DND-41 (cell line): ENCODE results near the gene MARCHF10.

Source experiments
- ATAC-seq: fragments of 200-7000 bp; cut with Tn5 transposase; 3 replicates; pipeline ENCODE4 v1.9.1; 2021; ENCODE audit warnings: low read depth; ENCODE audit not compliant: insufficient read depth
- DNase-seq: peaks from one replicate; pipeline ENCODE4 v3.0.0-alpha.2; 2020
- H2AFZ ChIP-seq: 2 replicates; pipeline ENCODE4 v1.6.0; 2012; ENCODE audit warnings: low read depth, low read length
- H3K27ac ChIP-seq: 2 replicates; pipeline ENCODE4 v1.5.1; 2012; ENCODE audit warnings: low read length, inconsistent platforms
- H3K27me3 ChIP-seq: fragments of 200-600 bp; sonication (generic); 2 replicates; pipeline ENCODE4 v1.6.0; 2012; ENCODE audit warnings: low read length, mild to moderate bottlenecking, inconsistent platforms; ENCODE audit not compliant: insufficient read depth, poor library complexity
- H3K36me3 ChIP-seq: 2 replicates; pipeline ENCODE4 v1.5.1; 2012; ENCODE audit warnings: low read length, inconsistent platforms; ENCODE audit not compliant: insufficient read depth
- H3K4me1 ChIP-seq: 2 replicates; pipeline ENCODE4 v1.5.1; 2012; ENCODE audit warnings: mild to moderate bottlenecking, low read length; ENCODE audit not compliant: insufficient read depth
- H3K4me2 ChIP-seq: 2 replicates; pipeline ENCODE4 v1.6.0; 2012; ENCODE audit warnings: mild to moderate bottlenecking, moderate library complexity, low read length, inconsistent platforms; ENCODE audit not compliant: insufficient read depth
- H3K4me3 ChIP-seq, 2 experiments: fragments of 200-600 bp in 1 of 2; shearing (Covaris generic) in 1 of 2; 2 replicates each; pipeline ENCODE4 v1.5.1; 2012 to 2016; ENCODE audit warnings: inconsistent platforms in 2 of 2, low read length in 2 of 2, mild to moderate bottlenecking in 2 of 2, low read depth in 1 of 2, moderate library complexity in 1 of 2
- H3K79me2 ChIP-seq: 2 replicates; pipeline ENCODE4 v1.6.0; 2012; ENCODE audit warnings: low read length, inconsistent platforms; ENCODE audit not compliant: insufficient read depth
- H3K9ac ChIP-seq: 2 replicates; pipeline ENCODE4 v1.6.0; 2012; ENCODE audit warnings: low read depth, mild to moderate bottlenecking, inconsistent platforms, low read length, moderate library complexity
- H3K9me3 ChIP-seq: 2 replicates; pipeline ENCODE4 v1.5.1; 2012; ENCODE audit warnings: low read length, moderate library complexity, mild to moderate bottlenecking, inconsistent platforms; ENCODE audit not compliant: insufficient read depth, severe bottlenecking
- H4K20me1 ChIP-seq: 2 replicates; pipeline ENCODE4 v1.6.0; 2012; ENCODE audit warnings: low read length; ENCODE audit not compliant: insufficient read depth
- CTCF ChIP-seq: IDR thresholded peaks from 2 replicates; pipeline ENCODE4 v1.5.1; 2012; ENCODE audit warnings: borderline replicate concordance, low read length, moderate library complexity, mild to moderate bottlenecking; ENCODE audit not compliant: poor library complexity, severe bottlenecking; ENCODE audit errors: extremely low read depth
- EZH2 ChIP-seq: IDR thresholded peaks from 3 replicates; pipeline ENCODE4 v1.6.1; 2012; ENCODE audit warnings: borderline replicate concordance, low read depth, mild to moderate bottlenecking, moderate library complexity, low read length, inconsistent platforms; ENCODE audit not compliant: severe bottlenecking

MARCHF10 gene

GRCh38 chr17:62802561-62803205, 5.4 kb downstream of the MARCHF10 start:
- TF ChIP-seq EZH2 (no peak), CTCF (no peak)
- H3K4me3 ChIP-seq, result no peak overlapping the region
- no peak overlapping the region for H3K27ac ChIP-seq
- no peak overlapping the region for H3K4me2 ChIP-seq
- no peaks in the 10 kb centered on the region for H4K20me1 ChIP-seq
- no peak for DNase-seq
- no peak overlapping the region for H3K9ac ChIP-seq
- H3K9me3 ChIP-seq, result no peaks in the 10 kb centered on the region
- peaks cover 8% of the 10 kb centered on the region for H3K27me3 ChIP-seq
- no peaks in the 10 kb centered on the region for H3K4me1 ChIP-seq
- H3K36me3 ChIP-seq, result no peaks in the 10 kb centered on the region
- no peak overlapping the region for H2AFZ ChIP-seq
- ATAC-seq, result no peak
- no peaks in the 10 kb centered on the region for H3K79me2 ChIP-seq

- Histone ChIP-seq H3K36me3 (no peaks in the 10 kb centered on the region), H3K79me2 (no peaks in the 10 kb centered on the region), H3K9me3 (no peaks in the 10 kb centered on the region), H3K4me2 (no peak overlapping the region), H3K27me3 (peaks cover 8% of the 10 kb centered on the region), H4K20me1 (no peaks in the 10 kb centered on the region), H3K4me3 (no peak overlapping the region), H2AFZ (no peak overlapping the region), H3K4me1 (no peaks in the 10 kb centered on the region), H3K9ac (no peak overlapping the region), H3K27ac (no peak overlapping the region)
- TF ChIP-seq EZH2, result no peak
- no peak for TF ChIP-seq CTCF
- DNase-seq, result no peak
- no peak for ATAC-seq
These were observed 6.5 kb downstream of the MARCHF10 start for GRCh38 chr17:62801553-62802114.

- Histone ChIP-seq H4K20me1 (no peaks in the 10 kb centered on the region), H3K27me3 (peaks cover 8% of the 10 kb centered on the region), H3K4me1 (no peaks in the 10 kb centered on the region), H3K9ac (no peak overlapping the region), H3K79me2 (no peaks in the 10 kb centered on the region), H3K4me2 (no peak overlapping the region), H3K27ac (no peak overlapping the region), H3K4me3 (no peak overlapping the region), H3K9me3 (no peaks in the 10 kb centered on the region), H2AFZ (no peak overlapping the region), H3K36me3 (no peaks in the 10 kb centered on the region)
- no peak for DNase-seq
- ATAC-seq, result no peak
- TF ChIP-seq CTCF (no peak), EZH2 (no peak)
These were observed 7.5 kb downstream of the MARCHF10 start for GRCh38 chr17:62800585-62800984.
